ENCODE data around the gene GPR141.

The GPR141 gene

DNA sequence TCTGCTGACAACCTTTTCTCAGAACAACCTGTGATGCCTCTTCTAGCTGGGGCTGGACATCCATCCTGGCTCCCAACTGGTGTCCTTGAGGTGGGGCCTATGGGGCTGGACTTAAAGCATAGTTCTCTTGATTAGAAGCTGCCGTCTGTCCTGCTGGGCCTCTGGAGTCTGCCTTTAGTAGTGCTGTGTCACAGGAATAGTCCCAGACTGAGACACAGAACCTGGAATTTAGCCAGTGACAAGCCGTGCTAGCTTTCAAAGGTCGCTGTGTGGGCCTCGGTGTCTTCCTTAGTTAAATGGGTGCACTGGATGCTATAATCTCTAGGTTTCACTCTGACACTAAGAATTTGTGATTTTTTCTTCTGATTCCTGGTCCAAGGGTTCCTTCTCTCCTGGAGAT lies 41.2 kb downstream of the GPR141 start:
- Histone ChIP-seq H3K9ac (ENCODE audit: low read length) (no peak overlapping the region), H3K4me2 (ENCODE audit: low read length) (no peak overlapping the region), H3K9me3 (ENCODE audit: insufficient read depth, low read length) (no peaks in the 10 kb centered on the region), H2AFZ (ENCODE audit: low read depth, low read length) (no peak overlapping the region), H3K79me2 (ENCODE audit: low read length) (no peaks in the 10 kb centered on the region), H4K20me1 (ENCODE audit: insufficient read depth, low read length) (no peaks in the 10 kb centered on the region), H3K4me1 (ENCODE audit: low read length) (peaks cover 12% of the 10 kb centered on the region), H3K27me3 (ENCODE audit: low read depth, low read length) (no peaks in the 10 kb centered on the region), H3K36me3 (replicated peaks; ENCODE audit: low read depth, low read length) (no peaks in the 10 kb centered on the region), H3K4me3 (ENCODE audit: low read length) (no peak overlapping the region), H3K27ac (ENCODE audit: low read length) (no peak overlapping the region)
- TF ChIP-seq, protein P1, sequence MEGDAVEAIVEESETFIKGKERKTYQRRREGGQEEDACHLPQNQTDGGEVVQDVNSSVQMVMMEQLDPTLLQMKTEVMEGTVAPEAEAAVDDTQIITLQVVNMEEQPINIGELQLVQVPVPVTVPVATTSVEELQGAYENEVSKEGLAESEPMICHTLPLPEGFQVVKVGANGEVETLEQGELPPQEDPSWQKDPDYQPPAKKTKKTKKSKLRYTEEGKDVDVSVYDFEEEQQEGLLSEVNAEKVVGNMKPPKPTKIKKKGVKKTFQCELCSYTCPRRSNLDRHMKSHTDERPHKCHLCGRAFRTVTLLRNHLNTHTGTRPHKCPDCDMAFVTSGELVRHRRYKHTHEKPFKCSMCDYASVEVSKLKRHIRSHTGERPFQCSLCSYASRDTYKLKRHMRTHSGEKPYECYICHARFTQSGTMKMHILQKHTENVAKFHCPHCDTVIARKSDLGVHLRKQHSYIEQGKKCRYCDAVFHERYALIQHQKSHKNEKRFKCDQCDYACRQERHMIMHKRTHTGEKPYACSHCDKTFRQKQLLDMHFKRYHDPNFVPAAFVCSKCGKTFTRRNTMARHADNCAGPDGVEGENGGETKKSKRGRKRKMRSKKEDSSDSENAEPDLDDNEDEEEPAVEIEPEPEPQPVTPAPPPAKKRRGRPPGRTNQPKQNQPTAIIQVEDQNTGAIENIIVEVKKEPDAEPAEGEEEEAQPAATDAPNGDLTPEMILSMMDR (IDR thresholded peaks at IDR 0.05; ENCODE audit: low read depth, low read length), result no peak
- TF ChIP-seq EZH2phosphoT487 (IDR thresholded peaks at IDR 0.05; ENCODE audit: low read depth), result no peak

DNA sequence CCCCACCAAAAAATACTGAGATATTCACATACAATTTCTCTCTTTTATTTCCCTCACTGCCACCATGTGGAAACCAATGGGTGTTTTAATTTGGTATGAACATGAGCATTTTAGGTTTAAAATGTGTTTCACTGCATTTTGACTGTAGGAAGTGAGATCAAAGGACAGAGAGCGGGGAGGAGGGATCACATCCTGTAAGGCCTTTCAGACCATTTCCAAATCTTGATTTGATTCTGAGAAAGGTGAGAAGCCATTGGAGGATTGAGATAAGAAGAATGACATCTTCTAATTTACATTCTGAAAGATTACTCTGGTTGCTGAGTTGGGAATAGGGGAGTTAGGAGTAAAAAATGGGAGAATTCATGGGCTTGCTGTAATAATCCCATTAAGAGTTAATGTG lies 42.5 kb downstream of the GPR141 start:
- Histone ChIP-seq H3K79me2 (ENCODE audit: low read length) (no peaks in the 10 kb centered on the region), H3K27ac (ENCODE audit: low read length) (no peak overlapping the region), H3K4me3 (ENCODE audit: low read length) (no peak overlapping the region), H3K27me3 (ENCODE audit: low read depth, low read length) (no peaks in the 10 kb centered on the region), H3K9ac (ENCODE audit: low read length) (no peak overlapping the region), H2AFZ (ENCODE audit: low read depth, low read length) (0 out of 2 replicates have a peak overlapping the region, but pooled peaks have one; percentile 46), H3K36me3 (replicated peaks; ENCODE audit: low read depth, low read length) (no peaks in the 10 kb centered on the region), H4K20me1 (ENCODE audit: insufficient read depth, low read length) (no peaks in the 10 kb centered on the region), H3K4me1 (ENCODE audit: low read length) (peaks cover 12% of the 10 kb centered on the region), H3K4me2 (ENCODE audit: low read length) (no peak overlapping the region), H3K9me3 (ENCODE audit: insufficient read depth, low read length) (no peaks in the 10 kb centered on the region)
- TF ChIP-seq EZH2phosphoT487 (IDR thresholded peaks at IDR 0.05; ENCODE audit: low read depth), result no peak
- TF ChIP-seq, protein P1 (IDR thresholded peaks at IDR 0.05; ENCODE audit: low read depth, low read length), result no peak

DNA sequence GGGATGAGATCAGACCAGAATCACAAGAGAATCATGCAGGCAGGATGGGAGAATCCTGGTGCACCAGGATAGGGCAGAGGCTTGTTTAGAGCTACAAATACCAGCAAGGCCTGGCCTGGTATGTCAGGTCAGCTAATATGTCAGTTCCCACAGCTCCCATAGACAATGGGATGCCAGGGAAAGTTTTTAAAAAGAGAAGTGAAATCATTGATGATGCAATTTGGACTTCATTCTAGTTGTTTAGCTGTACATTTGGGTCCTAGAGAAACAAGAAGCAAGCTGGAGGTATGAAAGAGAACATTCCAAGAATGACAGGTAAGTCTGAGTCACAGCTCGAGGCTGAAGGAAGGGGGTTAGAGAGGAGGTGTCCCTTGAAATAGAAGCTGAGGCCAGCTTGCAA lies 45.2 kb downstream of the GPR141 start:
- peak overlapping the region; percentile 18; the same call in 1 of the 2 replicates for H2AFZ ChIP-seq (ENCODE audit: low read depth, low read length)
- H3K4me3 ChIP-seq (ENCODE audit: low read length), result no peak overlapping the region
- no peak overlapping the region for H3K4me2 ChIP-seq (ENCODE audit: low read length)
- no peaks in the 10 kb centered on the region for H3K9me3 ChIP-seq (ENCODE audit: insufficient read depth, low read length)
- peaks cover 8% of the 10 kb centered on the region; the same call in 1 of the 2 replicates for H3K27me3 ChIP-seq (ENCODE audit: low read depth, low read length)
- TF ChIP-seq, protein P1 (IDR thresholded peaks at IDR 0.05; ENCODE audit: low read depth, low read length), result no peak
- no peak for TF ChIP-seq EZH2phosphoT487 (IDR thresholded peaks at IDR 0.05; ENCODE audit: low read depth)
- H3K27ac ChIP-seq (ENCODE audit: low read length), result no peak overlapping the region
- H3K9ac ChIP-seq (ENCODE audit: low read length), result no peak overlapping the region
- peaks cover 20% of the 10 kb centered on the region for H3K4me1 ChIP-seq (ENCODE audit: low read length)
- H4K20me1 ChIP-seq (ENCODE audit: insufficient read depth, low read length), result no peaks in the 10 kb centered on the region
- no peaks in the 10 kb centered on the region for H3K36me3 ChIP-seq (replicated peaks; ENCODE audit: low read depth, low read length)
- no peaks in the 10 kb centered on the region for H3K79me2 ChIP-seq (ENCODE audit: low read length)

DNA sequence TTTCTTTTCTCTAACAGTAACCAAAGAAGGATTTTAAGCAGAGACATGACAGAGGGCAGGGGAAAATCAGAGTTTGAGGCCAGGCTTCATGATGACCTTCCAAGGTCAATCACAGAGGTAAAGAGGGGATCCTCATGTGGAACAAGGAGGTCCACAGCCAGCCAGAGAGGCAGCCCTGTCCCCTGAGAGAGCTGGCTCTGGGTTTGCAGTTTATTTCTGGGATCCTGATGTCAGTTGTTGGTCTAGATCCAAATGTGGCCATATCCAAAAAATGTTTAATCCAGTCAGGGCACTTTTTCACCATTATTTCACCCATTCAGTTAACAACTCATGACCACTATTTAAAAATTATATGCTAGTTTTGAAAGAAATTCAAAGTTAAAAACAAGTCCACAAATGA lies 45.6 kb downstream of the GPR141 start:
- no peaks in the 10 kb centered on the region for H3K9me3 ChIP-seq (ENCODE audit: insufficient read depth, low read length)
- peaks cover 20% of the 10 kb centered on the region for H3K4me1 ChIP-seq (ENCODE audit: low read length)
- no peaks in the 10 kb centered on the region for H3K79me2 ChIP-seq (ENCODE audit: low read length)
- H3K27me3 ChIP-seq (ENCODE audit: low read depth, low read length), result peaks cover 8% of the 10 kb centered on the region; the same call in 1 of the 2 replicates
- no peaks in the 10 kb centered on the region for H3K36me3 ChIP-seq (replicated peaks; ENCODE audit: low read depth, low read length)
- no peak overlapping the region for H3K27ac ChIP-seq (ENCODE audit: low read length)
- no peak overlapping the region for H3K9ac ChIP-seq (ENCODE audit: low read length)
- 0 out of 2 replicates have a peak overlapping the region, but pooled peaks have one; percentile 18 for H2AFZ ChIP-seq (ENCODE audit: low read depth, low read length)
- TF ChIP-seq EZH2phosphoT487 (IDR thresholded peaks at IDR 0.05; ENCODE audit: low read depth), result no peak
- TF ChIP-seq, protein P1 (IDR thresholded peaks at IDR 0.05; ENCODE audit: low read depth, low read length), result no peak
- H4K20me1 ChIP-seq (ENCODE audit: insufficient read depth, low read length), result no peaks in the 10 kb centered on the region
- no peak overlapping the region for H3K4me2 ChIP-seq (ENCODE audit: low read length)
- no peak overlapping the region for H3K4me3 ChIP-seq (ENCODE audit: low read length)
